NCI-H2171 (cell line): Measurements from ENCODE around the gene PMS1.
"Not testable (repeated sequence)": the region's sequence is repeated elsewhere in the genome, so short reads cannot be mapped to it uniquely, and the experiment has no call there.

Experiments
- DNase-seq: peaks from one replicate; lab custom pipeline; 2025; lab: John Stamatoyannopoulos, UW

PMS1 gene

DNA sequence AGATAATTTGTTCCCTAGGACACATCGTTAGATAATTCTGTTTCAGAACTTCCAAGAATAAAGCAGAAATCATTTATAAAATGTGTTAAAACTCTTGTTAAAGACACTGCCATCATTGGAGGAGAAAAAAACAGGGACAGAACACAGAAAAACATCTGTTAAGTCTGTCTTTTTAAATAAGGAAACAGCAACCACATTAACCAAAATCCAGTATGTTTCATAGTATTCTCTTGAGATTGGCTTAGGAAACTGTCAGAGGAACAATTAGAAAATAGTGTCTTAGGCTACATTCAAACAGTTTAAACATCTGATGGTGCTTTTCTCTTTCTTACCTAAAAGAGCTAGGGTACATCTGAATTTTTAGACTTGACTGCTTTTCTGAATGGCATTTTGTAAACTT, 81.6 kb downstream of the PMS1 start:
- DNase-seq = no peak

DNA sequence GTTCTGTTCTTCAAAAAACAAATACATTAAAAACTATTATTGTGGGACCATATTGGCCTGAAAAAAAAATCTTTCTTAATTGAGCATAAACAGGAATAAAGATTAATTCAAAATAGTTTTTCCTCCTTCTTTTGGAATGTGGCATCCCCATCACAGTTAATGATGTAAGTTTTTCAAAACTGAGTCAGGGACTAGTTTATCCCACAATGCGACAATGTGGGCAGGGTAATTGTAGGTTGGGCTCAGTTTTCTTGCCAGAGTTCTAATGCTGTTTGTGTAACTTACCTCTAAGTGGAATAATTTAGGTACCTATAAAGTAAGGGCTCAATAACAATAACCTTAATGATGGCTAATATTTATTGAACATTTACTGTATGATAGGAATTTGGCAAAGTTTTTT, 82.0 kb downstream of the PMS1 start:
- DNase-seq = no peak

DNA sequence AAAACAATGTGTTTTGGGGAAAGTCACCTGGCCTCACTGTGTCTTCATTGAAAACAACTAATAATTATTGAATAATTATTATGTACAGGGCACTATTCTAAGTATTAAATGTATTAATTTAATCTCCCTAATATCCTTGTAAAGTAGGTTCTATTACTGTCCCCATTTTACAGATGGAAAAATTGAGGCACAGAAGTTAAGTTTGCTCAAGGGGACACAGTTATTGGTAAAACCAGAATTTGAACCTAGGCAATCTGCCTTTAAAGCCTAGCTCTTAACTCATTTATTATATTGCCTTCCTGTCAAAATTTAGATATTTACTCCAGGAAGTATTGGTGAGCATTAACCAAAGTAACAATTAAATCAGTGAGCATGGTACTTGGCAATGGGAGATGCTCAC, 84.6 kb downstream of the PMS1 start:
- DNase-seq = no peak

DNA sequence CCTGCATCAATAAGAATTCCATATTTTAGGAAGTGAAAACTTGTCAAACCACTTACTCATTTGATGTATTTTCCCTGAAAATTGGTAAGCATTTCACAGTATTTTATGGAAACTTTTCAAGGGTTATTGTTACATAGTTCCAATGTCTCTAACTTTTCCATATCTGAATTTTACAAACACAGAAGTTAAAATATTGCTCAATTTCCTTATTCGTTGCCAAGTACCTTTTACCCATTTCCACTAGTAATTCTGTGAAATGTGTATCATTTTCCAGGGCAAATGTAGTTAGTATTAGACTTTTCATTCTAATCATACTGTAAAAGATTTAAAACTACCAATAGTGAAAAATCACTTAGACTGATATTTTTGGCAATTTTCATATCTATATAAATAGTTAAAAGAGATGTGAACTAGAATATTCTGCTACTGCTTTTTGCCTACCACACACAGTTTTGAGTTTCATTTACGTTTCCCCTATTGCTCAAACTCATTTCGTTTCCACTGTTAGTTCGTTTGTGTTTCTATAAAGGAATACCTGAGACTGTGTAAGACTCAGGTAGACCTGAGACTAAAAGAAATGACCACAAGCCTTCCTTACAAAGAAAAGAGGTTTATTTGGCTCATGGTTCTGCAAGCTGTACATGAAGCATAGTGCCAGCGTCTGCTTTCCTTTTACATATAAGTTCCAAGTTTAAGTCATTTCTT, 86.3 kb downstream of the PMS1 start:
- DNase-seq = no peak

DNA sequence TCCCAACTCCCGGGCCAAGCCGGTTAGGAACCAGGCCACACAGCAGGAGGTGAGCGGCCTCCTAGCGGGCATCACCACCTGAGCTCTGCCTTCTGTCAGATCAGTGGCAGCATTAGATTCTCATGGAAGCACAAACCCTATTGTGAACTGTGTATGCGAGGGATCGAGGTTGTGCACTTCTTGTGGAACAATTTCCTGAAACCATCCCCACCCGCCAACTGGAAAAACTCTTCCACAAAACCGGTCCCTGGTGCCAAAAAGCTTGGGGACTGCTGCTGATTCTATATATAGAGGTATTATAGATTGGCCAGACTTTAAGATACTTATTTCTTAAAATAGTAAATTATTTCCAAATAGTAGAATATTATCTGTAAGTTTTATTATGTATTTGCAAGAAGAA, 89.4 kb downstream of the PMS1 start:
- DNase-seq = no peak

DNA sequence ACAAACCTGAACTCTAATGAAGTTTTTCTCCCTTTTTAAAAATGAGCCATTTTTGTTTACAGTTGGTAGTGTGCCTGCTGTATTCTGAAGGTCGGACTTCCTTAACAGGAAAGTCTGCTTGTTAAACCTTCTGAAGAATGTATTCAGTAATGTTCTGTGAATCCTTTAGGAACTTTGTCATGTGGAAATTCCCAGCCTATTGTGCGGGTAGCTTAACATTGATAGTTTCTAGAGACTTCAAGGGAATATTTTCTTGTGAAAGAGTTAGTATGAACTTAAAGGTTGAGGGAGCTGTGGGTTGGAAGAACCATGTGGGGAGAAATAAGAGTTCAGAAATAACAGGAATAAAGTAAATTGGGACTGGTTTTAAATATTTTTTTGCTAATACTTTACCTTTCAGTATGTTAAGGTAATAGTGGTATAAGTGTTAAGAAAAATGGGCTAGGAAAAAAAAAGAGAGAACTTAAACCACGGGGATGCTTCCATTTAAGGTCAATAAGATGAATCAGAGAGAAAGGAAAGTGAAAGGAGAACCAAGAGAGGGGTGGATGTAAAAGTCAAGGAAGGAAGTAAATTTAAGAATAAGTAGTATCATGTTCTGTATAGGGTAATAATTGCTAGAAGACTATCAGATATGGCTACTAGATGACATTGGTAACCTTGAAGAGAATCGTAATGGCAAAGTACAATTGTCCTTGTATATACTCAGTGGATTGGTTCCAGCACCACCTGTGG, 90.5 kb downstream of the PMS1 start:
- no peak for DNase-seq

DNA sequence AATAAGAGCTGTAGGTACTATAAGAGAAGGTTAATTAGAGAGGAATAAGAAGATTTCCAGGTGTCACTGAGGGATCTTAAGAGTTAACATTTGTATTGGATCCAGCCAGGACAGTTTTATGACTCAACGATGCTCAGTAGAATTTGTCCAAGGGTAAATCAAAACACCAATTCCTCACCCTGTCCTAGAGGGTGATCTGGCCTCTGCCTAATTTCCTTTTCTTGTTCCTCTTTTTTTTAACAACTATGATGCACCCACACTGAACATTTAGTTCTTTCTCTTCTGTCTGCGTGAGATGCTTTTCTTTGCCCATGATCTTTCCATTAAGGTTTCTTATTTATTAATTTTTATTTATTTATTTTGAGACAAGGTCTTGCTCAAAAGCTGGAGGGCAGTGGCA, 92.0 kb downstream of the PMS1 start:
- no peak for DNase-seq

DNA sequence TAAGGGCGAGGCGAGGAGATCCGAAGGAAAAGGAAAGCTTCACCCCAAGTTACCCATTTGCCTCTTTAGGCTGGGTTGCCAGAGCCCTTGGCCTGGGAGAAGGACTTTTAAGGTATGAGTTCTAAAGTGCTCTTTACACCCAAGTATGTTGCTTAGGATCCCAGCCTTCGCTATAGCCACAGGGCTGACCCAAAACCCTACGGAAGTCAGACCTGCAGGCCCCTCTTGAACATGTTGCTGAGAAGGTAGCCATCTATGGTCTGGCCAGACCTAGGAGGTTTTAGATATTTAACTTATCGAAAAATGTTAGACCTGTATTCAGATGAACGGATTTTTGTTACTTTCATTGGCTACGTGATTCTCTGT, 95.4 kb downstream of the PMS1 start:
- DNase-seq = no peak

DNA sequence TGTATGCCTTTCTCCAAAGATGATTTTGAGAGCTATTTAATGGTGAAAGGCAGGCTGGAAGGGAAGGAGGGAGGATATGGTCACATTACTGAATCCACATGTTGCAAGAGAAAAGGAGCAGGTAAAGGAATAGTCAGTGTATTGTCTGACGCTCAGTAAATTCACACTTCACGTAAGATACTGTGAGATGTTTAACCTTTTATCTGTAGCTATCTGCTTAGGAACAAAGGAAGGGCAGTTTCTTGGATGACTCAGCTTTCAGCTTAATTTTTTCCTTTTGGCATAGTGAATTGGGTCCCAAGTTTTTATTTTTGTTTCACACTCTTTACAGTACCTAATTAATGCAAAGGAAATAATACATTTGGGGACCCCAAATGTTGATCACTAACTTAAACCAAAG, 96.2 kb downstream of the PMS1 start:
- DNase-seq = no peak

DNA sequence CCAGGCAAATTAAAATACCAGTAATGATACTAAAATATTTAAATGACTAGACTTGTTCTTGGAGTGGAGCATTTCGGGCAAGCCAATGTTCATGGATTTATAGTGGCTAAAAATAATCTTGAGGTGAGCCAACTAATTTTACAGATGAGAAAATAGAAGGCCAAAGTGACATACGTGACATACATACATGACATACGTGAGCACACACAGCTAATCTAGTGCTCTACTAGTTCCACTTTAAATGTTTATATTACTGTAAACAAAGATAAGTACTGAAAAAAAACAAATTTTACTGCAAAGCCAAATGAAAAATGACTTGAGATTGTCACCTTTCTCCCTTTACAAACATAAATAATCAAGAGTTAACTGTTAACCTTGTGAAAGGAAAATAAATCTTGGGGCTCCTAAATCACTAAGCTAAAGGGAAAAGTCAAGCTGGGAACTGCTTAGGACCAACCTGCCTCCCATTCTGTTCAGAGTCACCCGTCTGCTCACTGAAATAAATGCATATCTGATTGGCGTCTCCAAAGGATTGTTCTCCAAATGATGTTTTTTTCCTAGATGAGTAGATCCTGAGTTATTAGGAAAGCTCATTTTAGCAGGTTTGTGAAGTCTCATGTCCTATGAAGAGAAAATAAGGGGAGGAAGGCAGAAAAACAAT, 96.7 kb downstream of the PMS1 start:
- DNase-seq = no peak

DNA sequence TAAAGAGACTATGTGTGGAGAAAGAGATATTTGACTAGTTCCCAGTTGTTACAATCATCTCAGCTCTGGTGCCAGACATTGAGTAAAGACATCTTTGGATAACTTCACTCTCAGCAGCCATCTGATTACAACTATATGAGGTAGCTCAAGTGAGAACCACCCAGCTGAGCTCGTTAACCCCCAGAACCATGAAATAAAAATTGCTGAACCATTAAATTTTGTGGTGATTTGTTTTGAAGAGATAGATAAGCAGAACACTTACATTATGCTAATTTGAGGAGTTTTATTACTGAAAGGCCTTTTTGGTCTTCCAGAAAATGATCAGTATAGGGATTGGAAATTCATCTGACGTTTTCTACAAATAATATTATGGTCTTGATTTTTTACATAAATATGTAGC, 101.1 kb downstream of the PMS1 start:
- no peak for DNase-seq

DNA sequence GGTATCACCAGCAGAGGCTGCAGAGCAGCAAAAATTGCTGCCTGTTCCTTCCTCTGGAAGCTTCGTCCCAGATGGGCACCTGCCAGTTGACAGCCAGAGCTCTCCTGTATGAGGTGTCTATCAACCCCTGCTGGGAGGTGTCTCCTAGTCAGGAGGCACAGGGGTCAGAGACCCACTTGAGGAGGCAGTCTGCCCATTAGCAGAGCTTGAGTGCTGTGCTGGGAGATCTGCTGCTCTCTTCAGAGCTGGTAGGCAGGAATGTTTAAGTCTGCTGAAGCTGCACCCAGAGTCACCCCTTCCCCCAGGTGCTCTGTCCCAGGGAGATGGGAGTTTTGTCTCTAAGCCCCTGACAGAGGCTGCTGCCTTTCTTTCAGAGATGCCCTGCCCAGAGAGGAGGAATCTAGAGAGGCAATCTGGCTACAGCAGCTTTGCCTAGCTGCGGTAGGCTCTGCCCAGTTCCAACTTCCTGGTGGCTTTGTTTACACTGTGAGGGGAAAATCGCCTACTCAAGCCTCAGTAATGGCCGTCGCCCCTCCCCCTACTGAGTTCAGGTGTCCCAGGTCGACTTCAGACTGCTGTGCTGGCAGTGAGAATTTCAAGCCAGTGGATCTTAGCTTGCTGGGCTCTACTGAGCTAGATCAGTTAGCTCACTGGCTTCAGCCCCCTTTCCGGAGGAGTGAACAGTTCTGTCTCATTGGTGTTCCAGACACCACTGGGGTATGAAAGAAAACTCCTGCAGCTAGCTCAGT, 108.5 kb downstream of the PMS1 start:
- not testable (repeated sequence) for DNase-seq

DNA sequence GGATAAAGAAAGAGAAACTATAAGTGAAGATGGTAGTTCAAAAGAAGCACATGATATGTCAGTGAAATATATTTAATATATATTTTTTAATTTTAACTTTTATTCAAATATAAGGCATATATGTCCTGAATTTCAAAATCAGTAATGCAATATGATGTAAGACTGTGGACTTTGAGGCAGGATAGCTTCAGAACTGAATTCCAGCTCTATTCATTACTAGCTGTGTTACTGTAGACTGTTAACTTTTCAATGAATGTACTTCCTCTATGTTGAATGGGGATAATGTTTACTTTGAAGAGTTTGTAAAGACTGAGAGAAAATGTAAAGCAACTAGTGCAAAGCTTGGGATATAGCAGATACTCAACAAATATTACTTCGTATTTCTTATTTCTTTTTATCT, 112.6 kb downstream of the PMS1 start:
- DNase-seq = no peak

DNA sequence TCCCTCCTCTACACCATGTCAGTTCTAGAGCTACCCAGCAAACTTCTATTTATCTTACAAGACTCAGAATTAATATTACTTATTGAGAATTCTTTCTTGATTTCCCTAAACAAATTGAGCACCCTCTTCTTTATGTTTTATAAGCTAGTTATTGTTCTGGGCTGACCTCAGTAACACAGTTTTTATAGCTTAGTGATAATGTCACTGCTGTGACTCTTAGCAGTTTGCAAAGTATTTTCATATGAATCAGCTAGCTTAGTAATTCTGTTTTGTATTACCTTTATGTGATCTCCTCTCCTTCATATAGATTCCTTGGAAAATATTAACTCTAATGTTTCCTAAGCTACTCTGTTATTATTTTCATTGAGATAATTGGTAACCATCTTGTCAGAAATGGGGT, 114.9 kb downstream of the PMS1 start:
- DNase-seq = no peak

DNA sequence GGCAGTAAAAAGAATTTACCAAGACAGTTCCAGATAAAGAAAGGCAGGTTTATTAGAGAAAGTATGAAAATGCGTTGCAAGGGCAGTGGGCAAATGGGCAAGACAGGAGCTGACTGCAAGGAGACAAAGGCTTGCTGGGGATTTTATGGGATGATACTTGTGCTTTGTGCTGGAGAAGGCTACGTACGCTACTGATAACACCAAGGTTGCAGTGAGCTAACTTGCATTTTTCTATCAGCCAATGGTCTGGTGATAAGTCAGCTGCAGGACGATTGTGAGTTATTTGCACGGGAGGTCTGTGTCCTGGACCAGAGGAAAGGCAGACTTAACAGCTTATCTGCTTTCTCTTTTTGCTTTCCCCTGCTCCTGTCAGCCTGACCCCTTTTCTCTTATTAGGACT, 116.5 kb downstream of the PMS1 start:
- no peak for DNase-seq

DNA sequence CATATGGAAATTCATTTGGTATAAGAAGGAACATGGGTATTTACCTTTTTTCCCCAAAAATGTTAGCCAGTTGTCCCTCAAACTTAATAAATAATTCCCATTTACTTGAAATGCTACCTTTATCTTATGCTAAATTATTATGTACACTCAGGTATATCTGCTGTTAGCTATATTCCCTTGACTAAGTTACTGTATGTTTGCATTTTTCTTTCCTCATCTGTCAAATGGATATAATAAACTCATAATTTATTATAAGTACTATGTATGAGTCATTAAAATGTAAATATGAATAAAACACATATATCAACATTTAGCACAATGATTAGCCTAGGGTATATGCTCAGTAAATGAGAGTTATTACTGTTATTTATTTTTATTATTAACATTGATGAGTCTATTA, 117.4 kb downstream of the PMS1 start:
- DNase-seq = no peak

DNA sequence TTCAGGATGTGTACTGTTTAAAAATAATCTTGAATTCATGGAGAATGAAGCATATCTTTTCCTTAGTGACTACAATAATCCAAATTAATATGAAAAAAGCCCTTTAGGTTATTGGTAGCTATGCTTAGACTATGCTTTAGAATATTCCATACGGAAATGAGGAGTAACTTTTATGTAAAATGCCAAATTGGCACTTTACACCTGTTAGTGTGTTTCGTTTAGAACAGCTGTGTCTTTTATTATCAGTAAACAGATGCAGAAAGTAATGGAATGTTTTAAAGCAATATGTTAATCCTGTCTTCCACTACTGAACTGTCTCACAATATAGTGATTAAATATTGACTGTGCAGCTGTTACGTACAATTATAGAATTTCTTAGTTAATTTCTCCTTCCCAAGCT, 129.6 kb downstream of the PMS1 start:
- DNase-seq = no peak

DNA sequence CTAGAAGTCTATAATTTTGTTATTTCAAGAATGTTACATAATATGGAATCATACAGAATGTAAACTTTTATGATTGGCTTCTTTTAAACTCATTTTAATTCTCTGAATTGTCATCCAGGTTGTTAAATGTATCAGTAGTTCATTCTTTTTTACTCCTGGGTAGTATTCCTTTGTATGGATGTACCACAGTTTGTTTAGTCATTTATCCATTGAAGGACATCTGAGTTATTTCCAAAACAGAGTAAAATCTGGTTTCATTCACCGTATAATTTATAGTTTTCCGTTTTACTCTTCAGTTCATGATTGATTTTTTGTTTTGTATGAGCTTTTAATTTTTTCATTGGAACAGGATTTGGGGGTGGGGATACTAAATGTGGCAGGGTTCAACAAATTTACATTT, 132.4 kb downstream of the PMS1 start:
- no peak for DNase-seq
